EH (cell line): ENCODE results near the gene BUB1B.

ENCODE experiments used
- DNase-seq: peaks from one replicate; pipeline ENCODE4 v3.0.0-alpha.2; 2015; ENCODE audit warnings: low read depth

BUB1B gene

DNA sequence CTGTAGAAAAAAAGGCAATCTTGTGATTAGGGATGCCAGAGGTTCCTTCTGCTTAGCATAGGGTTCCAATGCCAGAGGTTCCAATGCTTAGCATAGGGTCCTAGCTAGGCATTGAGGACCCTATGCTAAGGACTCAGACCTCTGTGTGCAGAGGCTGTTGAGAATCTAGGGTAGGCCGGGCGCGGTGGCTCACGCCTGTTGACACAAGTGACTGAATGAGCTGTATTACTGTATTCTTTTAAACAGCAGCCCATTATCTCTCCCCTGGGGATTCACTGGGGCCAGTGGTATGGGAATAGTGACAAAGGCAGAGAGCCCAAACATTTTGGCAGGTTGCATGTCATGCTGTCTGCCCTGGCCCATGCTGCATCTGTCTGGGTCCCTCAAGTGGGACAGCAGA is 94.2 kb downstream of the BUB1B start:
- no peak for DNase-seq

GRCh38 chr15:40256638-40257235 is 95.9 kb downstream of the BUB1B start:
- peak; percentile 63 for DNase-seq

DNA sequence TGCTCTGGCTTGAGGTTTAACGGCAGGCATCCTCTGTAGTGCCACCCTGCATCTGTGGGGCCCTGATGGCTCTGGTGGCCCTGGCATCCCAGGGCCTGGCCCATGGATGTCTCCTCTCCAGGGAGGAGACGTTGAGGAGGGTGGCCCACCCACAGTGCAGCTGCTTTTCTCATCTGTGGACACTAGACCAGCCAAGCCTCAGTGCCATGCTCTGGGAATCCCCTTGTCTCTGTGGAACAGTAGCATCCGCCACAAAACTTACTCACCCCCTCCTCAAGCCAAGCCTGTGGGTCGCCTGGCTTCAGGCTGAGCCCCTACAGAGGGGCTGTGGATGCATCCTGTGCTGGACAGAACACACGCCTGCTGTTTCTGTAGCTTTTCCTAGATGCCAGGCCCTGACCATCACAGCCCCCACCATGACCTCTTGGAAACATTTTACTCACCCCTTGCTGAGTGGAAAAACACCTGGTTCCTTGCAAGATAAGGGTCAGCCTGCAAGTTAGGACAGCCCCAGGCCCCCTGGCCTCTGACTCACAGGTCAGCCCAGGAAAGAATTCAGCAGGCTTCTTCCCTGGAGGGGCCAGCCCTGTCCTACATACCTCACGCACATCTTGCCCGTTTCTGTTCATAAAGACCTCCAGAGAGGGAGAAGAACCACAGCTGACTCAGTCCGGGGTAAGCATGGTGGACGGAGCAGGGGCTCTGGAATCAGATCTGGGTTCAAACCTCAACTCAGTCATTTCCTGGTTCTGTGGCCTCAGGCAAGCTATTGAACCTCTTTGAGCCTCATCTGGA is 97.0 kb downstream of the BUB1B start:
- DNase-seq: peak; percentile 52

- no peak for DNase-seq
Observed at GRCh38 chr15:40258544-40258943, 97.7 kb downstream of the BUB1B start.

- no peak for DNase-seq
Observed at GRCh38 chr15:40259021-40259420, 98.2 kb downstream of the BUB1B start.

- DNase-seq: peak; percentile 64
Observed at GRCh38 chr15:40263024-40263754, 102.3 kb downstream of the BUB1B start.

DNA sequence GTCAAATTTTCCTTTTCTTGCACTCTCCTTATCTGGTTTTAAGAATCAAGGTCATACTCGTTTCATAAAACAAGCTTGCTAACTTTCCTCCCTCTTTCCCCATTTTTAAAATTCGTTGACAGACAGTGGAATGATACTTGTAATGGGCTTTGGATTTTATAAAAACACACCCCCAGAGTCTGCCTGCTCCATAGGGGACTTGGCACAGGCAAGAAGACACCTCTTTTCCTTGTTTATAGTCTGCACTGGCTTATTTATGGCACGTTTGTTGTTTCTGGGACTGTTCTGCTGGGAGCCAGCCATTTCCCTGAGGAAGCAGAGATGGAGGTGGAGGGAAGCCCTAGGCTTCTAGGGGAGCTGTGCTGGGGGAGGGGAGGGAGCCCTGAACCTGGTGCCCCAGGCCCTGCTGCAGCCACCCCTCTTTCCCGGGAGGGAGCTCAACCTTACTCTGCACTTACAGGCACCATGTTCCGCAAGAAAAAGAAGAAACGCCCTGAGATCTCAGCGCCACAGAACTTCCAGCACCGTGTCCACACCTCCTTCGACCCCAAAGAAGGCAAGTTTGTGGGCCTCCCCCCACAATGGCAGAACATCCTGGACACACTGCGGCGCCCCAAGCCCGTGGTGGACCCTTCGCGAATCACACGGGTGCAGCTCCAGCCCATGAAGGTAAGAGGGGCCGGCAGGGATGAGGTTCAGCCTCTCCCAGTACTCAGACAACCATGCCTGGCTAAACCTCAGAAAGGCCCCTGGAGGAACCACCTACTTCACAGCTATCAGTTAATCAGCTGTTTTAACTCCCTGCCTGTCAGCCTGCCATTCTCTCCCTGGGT is 103.7 kb downstream of the BUB1B start:
- no peak for DNase-seq

DNA sequence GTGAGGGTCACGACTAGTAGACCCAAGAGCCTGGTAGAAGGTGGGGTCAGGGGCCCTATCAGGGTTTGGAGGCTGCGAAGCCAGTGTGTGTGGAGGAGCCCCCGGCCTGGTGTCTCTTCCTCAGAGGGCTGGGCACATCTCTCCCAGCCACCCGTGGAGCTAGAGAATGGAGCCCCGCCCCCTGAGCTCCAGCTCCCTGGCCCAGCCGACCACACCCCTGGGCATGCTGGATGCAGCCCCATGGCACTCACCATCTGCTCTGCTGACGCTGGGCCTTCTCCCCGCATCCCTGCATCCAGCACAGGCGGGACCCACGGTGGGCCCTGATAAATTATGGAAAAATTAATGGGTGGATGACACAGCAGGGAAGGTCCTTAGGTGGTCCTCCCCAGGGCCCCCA is 104.5 kb downstream of the BUB1B start:
- DNase-seq: no peak

GRCh38 chr15:40265875-40266274 is 105.0 kb downstream of the BUB1B start:
- DNase-seq: no peak

DNA sequence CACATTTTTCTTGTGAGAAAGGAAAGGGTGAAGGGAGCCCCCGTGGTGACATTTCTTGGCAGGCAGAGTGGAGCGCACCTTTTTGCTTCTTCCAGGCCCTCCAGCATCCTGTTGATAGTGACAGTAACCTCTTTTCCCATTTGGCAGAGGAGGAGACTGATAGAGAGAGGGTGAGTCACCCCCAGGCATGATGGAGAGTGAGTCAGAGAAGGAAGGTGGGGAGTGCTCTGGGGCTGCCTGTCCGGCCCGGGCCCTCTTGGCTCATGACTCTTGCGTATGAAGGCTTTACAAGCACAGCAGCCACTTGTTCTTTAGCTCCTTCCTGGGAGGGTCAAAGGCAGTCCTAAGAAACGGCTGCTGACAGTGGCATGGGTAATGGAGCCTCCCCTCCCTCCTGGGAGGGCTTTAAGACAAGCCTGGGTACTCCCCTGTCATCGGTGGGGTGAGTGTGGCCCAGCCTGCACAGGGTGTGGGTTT is 106.0 kb downstream of the BUB1B start:
- DNase-seq: peak; percentile 94

DNA sequence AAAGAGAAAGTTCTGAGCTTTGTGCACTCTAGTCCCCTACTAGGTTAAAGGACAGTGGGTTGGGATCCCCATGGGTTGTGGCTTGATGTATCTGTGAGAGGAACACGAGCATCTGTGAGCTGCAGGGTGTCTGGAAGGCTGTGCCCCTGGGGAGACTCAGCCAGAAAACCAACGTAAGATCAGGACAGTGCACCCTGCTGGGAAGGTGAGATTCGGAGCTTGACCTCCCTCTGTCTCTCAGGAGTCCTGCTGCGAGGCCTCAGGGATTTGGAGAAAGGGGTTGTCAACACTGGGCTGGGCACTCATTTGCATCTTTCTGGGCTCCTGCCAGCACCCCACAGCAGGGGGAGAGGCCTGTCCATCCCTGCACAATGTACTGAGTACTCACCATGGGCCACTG is 106.8 kb downstream of the BUB1B start:
- DNase-seq: no peak

DNA sequence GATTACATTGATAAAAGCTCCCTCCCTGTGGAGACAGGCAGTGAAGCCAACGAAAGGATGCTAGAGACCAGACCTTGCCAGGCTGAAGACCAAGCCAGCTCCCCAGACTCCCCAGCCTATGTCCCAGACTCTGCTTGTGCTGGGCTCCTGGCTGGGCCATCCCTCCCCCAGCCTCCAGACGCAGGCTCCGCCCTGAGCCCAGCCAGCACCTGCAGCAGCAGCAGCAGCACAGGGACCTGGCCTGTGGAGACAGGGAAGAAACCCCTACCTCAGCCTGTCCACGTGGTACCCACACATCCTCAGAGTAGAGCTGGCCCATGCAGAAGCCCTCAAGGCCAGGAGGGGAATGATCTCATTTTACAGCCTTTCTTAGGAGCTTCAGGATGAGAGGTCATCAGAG is 108.7 kb downstream of the BUB1B start:
- DNase-seq: no peak

DNA sequence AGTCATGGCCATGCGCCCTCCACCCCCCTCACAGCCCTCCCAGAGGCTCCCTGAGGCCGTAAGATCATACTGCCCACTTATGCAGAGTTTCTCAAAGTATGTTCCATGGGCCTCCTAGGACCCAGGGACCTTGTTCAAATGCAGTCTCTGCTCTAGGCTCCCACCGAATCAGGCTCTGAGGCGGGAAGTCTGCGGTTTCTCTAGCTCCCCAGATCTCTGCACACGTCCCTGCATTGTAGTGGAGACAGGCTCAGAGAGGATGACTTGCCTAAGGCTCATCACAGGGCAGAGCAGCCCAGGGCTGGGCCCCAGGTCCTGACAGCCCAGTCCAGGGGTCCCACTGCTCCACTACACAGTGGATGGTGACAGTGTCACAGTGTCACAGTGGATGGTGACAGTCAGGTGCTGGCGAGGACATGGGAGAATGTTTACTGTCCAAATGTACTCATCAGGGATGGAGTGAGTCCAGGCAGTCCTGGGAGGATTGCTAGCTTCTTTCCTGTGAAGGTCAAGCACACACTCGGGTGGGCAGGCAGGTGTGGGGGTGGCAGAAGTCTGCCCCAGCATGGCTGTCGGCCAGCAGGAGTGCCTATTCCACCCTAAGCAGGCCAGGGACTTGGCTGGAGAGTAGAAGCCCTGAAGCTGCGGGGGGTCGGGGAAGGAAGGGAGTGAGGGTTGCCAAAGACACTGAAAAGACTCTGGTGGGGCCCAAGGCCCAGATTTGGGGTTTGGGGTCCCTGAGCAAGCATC is 109.6 kb downstream of the BUB1B start:
- DNase-seq: no peak
